Prostate gland (tissue), 2 donors: ENCODE data around the gene NLRP13.

Experiments
- CTCF ChIP-seq, 4 experiments: fragments of 200-600 bp in 2 of 4; fragments of 450-650 bp in 2 of 4; sonication (generic) in 2 of 4; IDR thresholded peaks; 1 replicate in 3 of 4; 2 replicates in 1 of 4; pipeline ENCODE4 v1.5.1; 2016 to 2019; ENCODE audit warnings: antibody characterized with exemption in 4 of 4, mild to moderate bottlenecking in 2 of 4, moderate library complexity in 2 of 4
- POLR2AphosphoS5 ChIP-seq: sonication (generic); formaldehyde crosslinking; IDR thresholded peaks from one replicate; pipeline ENCODE4 v1.6.1; 2017; ENCODE audit warnings: antibody characterized with exemption

- no peak for TF ChIP-seq CTCF (IDR thresholded peaks at IDR 0.05)
- TF ChIP-seq POLR2AphosphoS5: no peak
Observed at GRCh38 chr19:55870736-55871135, 61.4 kb downstream of the NLRP13 start.
